Measurements from ENCODE around the gene CARMIL1.

Gene CARMIL1

GRCh38 chr6:25635886-25636317 lies 356.7 kb downstream of the CARMIL1 start:
- DNase-seq = no peak

GRCh38 chr6:25637211-25637610 lies 358.0 kb downstream of the CARMIL1 start:
- no peak for DNase-seq

- no peak for DNase-seq
These were observed 358.8 kb downstream of the CARMIL1 start for GRCh38 chr6:25637960-25638434.

GRCh38 chr6:25639653-25640052 lies 360.5 kb downstream of the CARMIL1 start:
- no peak for DNase-seq

- no peak for DNase-seq
These were observed 361.3 kb downstream of the CARMIL1 start for GRCh38 chr6:25640446-25640845.

- DNase-seq = no peak
These were observed 361.7 kb downstream of the CARMIL1 start for GRCh38 chr6:25640891-25641290.

GRCh38 chr6:25641377-25641776 lies 362.2 kb downstream of the CARMIL1 start:
- no peak for DNase-seq

- DNase-seq = no peak
These were observed 362.9 kb downstream of the CARMIL1 start for GRCh38 chr6:25641940-25642666.

GRCh38 chr6:25642667-25643328 lies 363.6 kb downstream of the CARMIL1 start:
- DNase-seq = no peak

- DNase-seq = no peak
These were observed 366.7 kb downstream of the CARMIL1 start for GRCh38 chr6:25645916-25646315.

- no peak for DNase-seq
These were observed 370.4 kb downstream of the CARMIL1 start for GRCh38 chr6:25649611-25650010.

GRCh38 chr6:25652007-25652515 lies 372.9 kb downstream of the CARMIL1 start, which contains the start of gene SCGN:
TSS of gene SCGN (plus strand) at chr6:25652215. CDS start at chr6:25652404, 189 bp downstream.
- no peak for DNase-seq

- no peak for DNase-seq
These were observed 376.5 kb downstream of the CARMIL1 start for GRCh38 chr6:25655723-25656122.

GRCh38 chr6:25659633-25660368 lies 380.6 kb downstream of the CARMIL1 start:
- no peak for DNase-seq

- no peak for DNase-seq
These were observed 381.3 kb downstream of the CARMIL1 start for GRCh38 chr6:25660512-25660911.

GRCh38 chr6:25661129-25661779 lies 382.1 kb downstream of the CARMIL1 start:
- no peak for DNase-seq

- DNase-seq = no peak
These were observed 386.3 kb downstream of the CARMIL1 start for GRCh38 chr6:25665455-25665854.

- no peak for DNase-seq
These were observed 390.2 kb downstream of the CARMIL1 start for GRCh38 chr6:25669413-25669812.
